Mesenchymal stem cell (in vitro differentiated cells and primary cell): Measurements from ENCODE around the gene CRACR2A.

Experiments used
- DNase-seq: peaks from one replicate; pipeline ENCODE4 v3.0.0-alpha.2; 2013
- H2AFZ ChIP-seq: one replicate; pipeline ENCODE4 v1.6.1; 2013; ENCODE audit warnings: low read depth, mild to moderate bottlenecking, control low read depth, inconsistent platforms, low read length, moderate library complexity
- H2AK5ac ChIP-seq: 2 replicates; pipeline ENCODE4 v1.6.1; 2013; ENCODE audit warnings: low read length, moderate library complexity, mild to moderate bottlenecking, inconsistent platforms; ENCODE audit not compliant: severe bottlenecking
- H2BK120ac ChIP-seq: one replicate; pipeline ENCODE4 v1.6.1; 2013; ENCODE audit warnings: low read depth, mild to moderate bottlenecking, inconsistent platforms, low read length, moderate library complexity
- H2BK12ac ChIP-seq, 2 experiments: one replicate each; pipeline ENCODE4 v1.6.1; 2013; ENCODE audit warnings: inconsistent platforms in 2 of 2, low read length in 2 of 2, mild to moderate bottlenecking in 2 of 2, moderate library complexity in 2 of 2, control low read depth in 1 of 2
- H2BK15ac ChIP-seq: one replicate; pipeline ENCODE4 v1.6.1; 2013; ENCODE audit warnings: mild to moderate bottlenecking, low read depth, inconsistent platforms; ENCODE audit not compliant: poor library complexity, severe bottlenecking
- H2BK5ac ChIP-seq: 2 replicates; pipeline ENCODE4 v1.6.1; 2013; ENCODE audit warnings: low read depth, mild to moderate bottlenecking, low read length, control low read depth, inconsistent platforms; ENCODE audit not compliant: poor library complexity, severe bottlenecking
- H3K14ac ChIP-seq, 2 experiments: one replicate each; pipeline ENCODE4 v1.6.1; 2013; ENCODE audit warnings: inconsistent platforms in 2 of 2, low read length in 2 of 2, control low read depth in 1 of 2, mild to moderate bottlenecking in 1 of 2, moderate library complexity in 1 of 2
- H3K18ac ChIP-seq, 2 experiments: one replicate each; pipeline ENCODE4 v1.6.1; 2013; ENCODE audit warnings: inconsistent platforms in 2 of 2, low read length in 2 of 2, control low read depth in 1 of 2, low read depth in 1 of 2, mild to moderate bottlenecking in 1 of 2
- H3K23ac ChIP-seq, 2 experiments: one replicate each; pipeline ENCODE4 v1.6.1; 2013; ENCODE audit warnings: inconsistent platforms in 2 of 2, low read length in 2 of 2, mild to moderate bottlenecking in 2 of 2, moderate library complexity in 2 of 2, control low read depth in 1 of 2
- H3K27ac ChIP-seq: 2 replicates; pipeline ENCODE4 v1.5.1; 2013; ENCODE audit warnings: mild to moderate bottlenecking, moderate library complexity, low read length, control low read depth, inconsistent platforms; ENCODE audit not compliant: poor library complexity, severe bottlenecking
- H3K27me3 ChIP-seq, 2 experiments: 2 replicates each; pipeline versions ENCODE4 v1.6.1 to v1.7.0; 2013; ENCODE audit warnings: low read length in 2 of 2, mild to moderate bottlenecking in 2 of 2, moderate library complexity in 2 of 2, control low read depth in 1 of 2, inconsistent platforms in 1 of 2; ENCODE audit not compliant: control insufficient read depth in 1 of 2, insufficient read depth in 1 of 2
- H3K36me3 ChIP-seq, 2 experiments: 2 replicates each; pipeline versions ENCODE4 v1.6.1 to v1.7.0; 2013; ENCODE audit warnings: low read length in 2 of 2, control low read depth in 1 of 2, inconsistent platforms in 1 of 2, low read depth in 1 of 2, mild to moderate bottlenecking in 1 of 2; ENCODE audit not compliant: insufficient read depth in 2 of 2, control insufficient read depth in 1 of 2
- H3K4ac ChIP-seq, 2 experiments: one replicate each; pipeline ENCODE4 v1.6.1; 2013; ENCODE audit warnings: inconsistent platforms in 2 of 2, low read length in 2 of 2, mild to moderate bottlenecking in 2 of 2, moderate library complexity in 2 of 2, control low read depth in 1 of 2, low read depth in 1 of 2
- H3K4me1 ChIP-seq: 2 replicates; pipeline ENCODE4 v1.6.1; 2013; ENCODE audit warnings: low read depth, low read length, control low read depth; ENCODE audit not compliant: control insufficient read depth, insufficient read depth
- H3K4me2 ChIP-seq: 2 replicates; pipeline ENCODE4 v1.6.1; 2013; ENCODE audit warnings: low read length, mild to moderate bottlenecking, inconsistent platforms; ENCODE audit not compliant: poor library complexity, severe bottlenecking
- H3K4me3 ChIP-seq, 2 experiments: 2 replicates each; pipeline versions ENCODE4 v1.5.1 to v1.7.0; 2013; ENCODE audit warnings: low read length in 2 of 2, mild to moderate bottlenecking in 2 of 2, control low read depth in 1 of 2, low read depth in 1 of 2; ENCODE audit not compliant: insufficient read depth in 1 of 2
- H3K79me1 ChIP-seq: replicated peaks from 2 replicates; pipeline ENCODE4 v1.6.1; 2013; ENCODE audit warnings: mild to moderate bottlenecking, control low read depth, low read length, inconsistent platforms; ENCODE audit not compliant: poor library complexity, severe bottlenecking
- H3K9ac ChIP-seq: 2 replicates; pipeline ENCODE4 v1.7.0; 2013; ENCODE audit warnings: mild to moderate bottlenecking, low read length, moderate library complexity
- H3K9me3 ChIP-seq: 2 replicates; pipeline ENCODE4 v1.7.0; 2013; ENCODE audit warnings: mild to moderate bottlenecking, low read length; ENCODE audit not compliant: control insufficient read depth
- H4K8ac ChIP-seq: one replicate; pipeline ENCODE4 v1.6.1; 2013; ENCODE audit warnings: inconsistent platforms, mild to moderate bottlenecking, low read length, moderate library complexity
- H4K91ac ChIP-seq: one replicate; pipeline ENCODE4 v1.6.1; 2013; ENCODE audit warnings: mild to moderate bottlenecking, low read length, inconsistent platforms
- WGBS: methylation state at CpG from one replicate; pipeline ENCODE4 v1.1.7; 2013; ENCODE audit warnings: mixed read lengths; 5-methylcytosine and 5-hydroxymethylcytosine counted together

The CRACR2A gene

DNA sequence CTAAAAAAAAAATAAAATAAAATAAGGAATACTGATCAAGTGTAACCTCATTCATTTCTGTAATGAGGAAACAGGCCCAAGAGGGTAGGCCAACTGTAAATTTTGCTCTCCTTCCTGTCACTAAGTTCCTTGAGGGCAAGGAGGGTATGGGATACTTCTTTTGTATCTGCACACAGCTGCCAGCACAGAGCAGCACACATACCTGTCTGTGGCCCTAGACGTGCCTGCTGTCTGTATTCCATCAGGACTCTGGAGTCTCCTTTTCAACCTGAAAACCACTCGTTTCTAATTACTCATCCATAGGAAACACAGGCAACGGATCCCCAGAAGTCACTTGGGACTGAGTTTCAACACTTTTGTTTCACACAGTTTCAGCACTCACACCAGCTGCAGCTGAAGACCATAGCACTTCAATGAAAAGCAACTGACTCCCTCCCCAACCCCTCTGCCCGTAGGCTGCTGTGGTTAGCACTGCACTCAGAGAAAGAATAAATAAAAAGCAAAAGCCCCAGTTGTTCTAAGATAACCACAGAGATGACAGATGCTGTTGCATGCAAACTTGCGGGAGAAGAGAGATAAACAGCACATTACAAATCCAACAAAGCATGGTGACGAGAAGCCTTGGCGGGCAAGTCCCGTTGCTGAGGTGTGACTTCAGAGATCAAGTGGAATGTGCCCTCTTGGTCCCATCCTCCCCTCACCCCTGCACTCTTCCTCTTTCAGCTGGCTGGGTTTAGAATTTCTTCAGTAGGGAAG, 24.9 kb downstream of the CRACR2A start:
- no peak overlapping the region for H2BK12ac ChIP-seq
- H3K79me1 ChIP-seq = no peaks in the 10 kb centered on the region
- H4K91ac ChIP-seq = no peak overlapping the region
- H3K4ac ChIP-seq = no peak overlapping the region
- H3K14ac ChIP-seq = no peak overlapping the region
- H2BK15ac ChIP-seq = no peak overlapping the region
- H3K23ac ChIP-seq = no peak overlapping the region
- H3K9me3 ChIP-seq = no peaks in the 10 kb centered on the region
- no peak overlapping the region for H2BK5ac ChIP-seq
- no peak overlapping the region for H2BK120ac ChIP-seq
- no peak overlapping the region for H3K4me3 ChIP-seq
- peaks cover 6 to 9% of the 10 kb centered on the region in 2 experiments for H3K36me3 ChIP-seq
- H3K9ac ChIP-seq = no peak overlapping the region
- H3K18ac ChIP-seq = no peak overlapping the region
- WGBS = 38% methylated on average over 6 of the region's 8 CpGs
- H2AK5ac ChIP-seq = no peak overlapping the region
- H2AFZ ChIP-seq = no peak overlapping the region
- H3K27me3 ChIP-seq = no peaks in the 10 kb centered on the region
- DNase-seq = peak; percentile 89
- H3K4me1 ChIP-seq = peaks cover 6% of the 10 kb centered on the region
- H3K4me2 ChIP-seq = no peak overlapping the region
- no peak overlapping the region for H3K27ac ChIP-seq
- no peak overlapping the region for H4K8ac ChIP-seq

DNA sequence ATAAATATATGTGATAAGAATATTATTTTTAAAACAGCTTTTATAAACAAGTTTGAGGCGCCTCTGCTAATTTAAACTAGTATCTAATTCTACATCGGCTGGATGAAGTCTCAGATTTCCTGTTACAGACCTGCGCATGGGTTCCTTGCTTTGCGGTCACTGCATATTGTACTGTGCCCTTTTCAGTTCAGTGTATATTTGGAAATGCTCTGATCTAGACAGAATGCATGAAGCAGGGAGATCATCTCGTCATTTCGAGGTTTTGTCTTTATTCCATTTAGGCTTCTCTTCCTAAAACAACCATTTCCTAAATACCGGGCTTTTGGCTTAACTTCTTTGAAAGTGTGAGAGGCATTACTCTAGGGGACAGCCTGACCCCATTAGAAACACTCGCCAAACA, 25.6 kb downstream of the CRACR2A start:
- no peak overlapping the region for H2BK5ac ChIP-seq
- peaks cover 6% of the 10 kb centered on the region for H3K4me1 ChIP-seq
- H3K27me3 ChIP-seq = no peaks in the 10 kb centered on the region
- no peak overlapping the region for H3K14ac ChIP-seq
- H3K9ac ChIP-seq = no peak overlapping the region
- 98% methylated on average over 7 of the region's 8 CpGs for WGBS
- no peaks in the 10 kb centered on the region for H3K79me1 ChIP-seq
- H4K8ac ChIP-seq = no peak overlapping the region
- H3K9me3 ChIP-seq = no peaks in the 10 kb centered on the region
- no peak overlapping the region for H4K91ac ChIP-seq
- H2BK12ac ChIP-seq = no peak overlapping the region
- H2AFZ ChIP-seq = peak overlapping the region; percentile 21
- H2BK120ac ChIP-seq = no peak overlapping the region
- no peak overlapping the region for H3K18ac ChIP-seq
- no peak overlapping the region for H3K4ac ChIP-seq
- no peak overlapping the region for H3K4me2 ChIP-seq
- no peak overlapping the region for H3K4me3 ChIP-seq
- no peak overlapping the region for H2BK15ac ChIP-seq
- no peak overlapping the region for H3K27ac ChIP-seq
- DNase-seq = no peak
- peaks cover 3 to 7% of the 10 kb centered on the region in 2 experiments for H3K36me3 ChIP-seq
- no peak overlapping the region for H2AK5ac ChIP-seq
- H3K23ac ChIP-seq = no peak overlapping the region

DNA sequence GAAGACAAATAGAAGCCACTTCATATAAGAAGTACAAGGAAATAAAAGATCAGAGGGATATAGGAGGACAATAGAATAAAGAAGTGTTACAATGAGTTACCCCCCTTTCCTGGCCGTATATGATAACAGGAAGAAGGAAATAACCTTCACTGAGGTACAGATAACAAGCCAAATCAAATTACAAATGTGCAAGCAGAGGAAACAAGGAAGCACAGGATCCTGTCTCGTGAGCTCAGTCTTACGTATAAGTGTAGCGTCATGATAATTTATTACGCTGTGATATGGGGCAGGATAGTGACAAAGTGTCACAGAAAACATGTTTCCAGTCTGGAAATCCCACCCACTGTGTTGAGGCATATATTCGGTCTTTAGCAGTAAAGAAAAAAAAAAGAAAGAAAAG, 26.5 kb downstream of the CRACR2A start:
- WGBS = 81% methylated on average over 6 of the region's 6 CpGs
- H4K91ac ChIP-seq = no peak overlapping the region
- no peak overlapping the region for H2BK12ac ChIP-seq
- H3K4me3 ChIP-seq = no peak overlapping the region
- no peak overlapping the region for H3K4me2 ChIP-seq
- H3K9me3 ChIP-seq = no peaks in the 10 kb centered on the region
- no peak overlapping the region for H3K14ac ChIP-seq
- no peak overlapping the region for H2AK5ac ChIP-seq
- H2BK15ac ChIP-seq = no peak overlapping the region
- no peak overlapping the region for H3K4ac ChIP-seq
- no peak overlapping the region for H3K9ac ChIP-seq
- no peak overlapping the region for H3K23ac ChIP-seq
- H3K18ac ChIP-seq = no peak overlapping the region
- no peak overlapping the region for H2AFZ ChIP-seq
- H3K79me1 ChIP-seq = no peaks in the 10 kb centered on the region
- H3K27me3 ChIP-seq = no peaks in the 10 kb centered on the region
- no peak overlapping the region for H4K8ac ChIP-seq
- no peak for DNase-seq
- no peak overlapping the region for H3K27ac ChIP-seq
- H3K36me3 ChIP-seq = peaks cover 0 to 3% of the 10 kb centered on the region in 2 experiments
- H3K4me1 ChIP-seq = peaks cover 6% of the 10 kb centered on the region
- no peak overlapping the region for H2BK120ac ChIP-seq
- no peak overlapping the region for H2BK5ac ChIP-seq

DNA sequence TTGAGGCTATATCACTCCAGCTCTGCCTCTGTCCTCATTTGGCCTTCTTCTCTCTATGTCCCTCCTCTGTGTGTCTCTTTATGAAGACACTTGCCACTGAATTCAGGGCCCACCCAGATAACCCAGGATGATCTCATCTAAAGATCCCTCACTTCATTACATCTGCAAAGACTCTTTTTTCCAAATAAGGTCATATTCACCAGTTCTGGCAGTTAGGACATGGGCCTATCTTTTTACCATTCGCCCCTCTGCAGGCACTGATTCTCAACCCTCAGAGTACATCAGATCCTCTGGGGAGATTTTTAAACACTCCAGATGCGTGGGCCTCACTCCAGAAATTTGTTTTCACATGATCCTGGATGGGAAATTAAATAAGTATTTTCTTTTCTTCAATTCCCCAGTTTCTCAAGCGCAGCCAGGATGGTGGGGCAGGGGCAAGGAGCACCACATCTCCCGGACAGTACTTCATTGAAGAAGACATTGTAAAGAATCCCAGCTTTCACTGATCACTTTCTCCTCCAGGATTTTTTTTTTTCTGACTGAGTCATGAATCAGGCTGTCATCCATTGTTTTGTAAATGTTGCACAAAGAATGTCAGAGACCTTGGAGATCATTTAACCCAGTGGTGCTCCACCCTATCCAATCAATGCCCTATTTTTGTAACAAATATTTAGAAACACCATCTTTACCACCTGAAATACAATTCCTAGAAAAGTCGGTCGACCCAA, 27.4 kb downstream of the CRACR2A start:
- Histone ChIP-seq H3K23ac (no peak overlapping the region), H3K27ac (no peak overlapping the region), H3K4me1 (peaks cover 6% of the 10 kb centered on the region), H3K27me3 (no peaks in the 10 kb centered on the region), H3K18ac (no peak overlapping the region), H3K4ac (no peak overlapping the region), H4K8ac (no peak overlapping the region), H2AK5ac (no peak overlapping the region), H2BK5ac (no peak overlapping the region), H3K9ac (peak overlapping the region; percentile 68), H2BK15ac (no peak overlapping the region), H3K4me2 (no peak overlapping the region), H3K9me3 (no peaks in the 10 kb centered on the region), H3K4me3 (no peak overlapping the region), H3K79me1 (no peaks in the 10 kb centered on the region), H2BK120ac (no peak overlapping the region), H2BK12ac (no peak overlapping the region), H3K36me3 (peaks cover 0 to 3% of the 10 kb centered on the region in 2 experiments), H3K14ac (no peak overlapping the region), H4K91ac (no peak overlapping the region), H2AFZ (no peak overlapping the region)
- 80% methylated on average over 4 of the region's 6 CpGs for WGBS
- no peak for DNase-seq
